Suprapubic skin (tissue), 4 donors: ENCODE results near the gene DCBLD1. TPM values are rescaled to one million over a fixed set of nuclear protein-coding genes. Genes with fewer than 3 reads are reported as not detected.

Experiments used
- DNase-seq, 2 donors: peaks; one replicate each; pipeline ENCODE4 v3.0.0-alpha.2; 2019; ENCODE audit warnings: low spot score in 2 of 2
- H3K27ac ChIP-seq: fragments of 200-600 bp; sonication (generic); one replicate; pipeline ENCODE4 v1.5.1; 2019
- H3K27me3 ChIP-seq: fragments of 200-600 bp; sonication (generic); one replicate; pipeline ENCODE4 v1.5.1; 2019
- H3K36me3 ChIP-seq: fragments of 200-600 bp; sonication (generic); one replicate; pipeline ENCODE4 v1.5.1; 2019
- H3K4me1 ChIP-seq: fragments of 200-600 bp; sonication (generic); one replicate; pipeline ENCODE4 v1.5.1; 2019
- H3K4me3 ChIP-seq: fragments of 200-600 bp; sonication (generic); one replicate; pipeline ENCODE4 v1.5.1; 2019; ENCODE audit warnings: mild to moderate bottlenecking
- H3K9me3 ChIP-seq: fragments of 200-600 bp; sonication (generic); one replicate; pipeline ENCODE4 v1.5.1; 2019
- CTCF ChIP-seq, 2 donors: fragments of 200-600 bp in 1 of 2; fragments of 450-650 bp in 1 of 2; sonication (generic) in 1 of 2; IDR thresholded peaks; one replicate each; pipeline ENCODE4 v1.5.1; 2016 to 2019; ENCODE audit warnings: antibody characterized with exemption in 2 of 2, mild to moderate bottlenecking in 1 of 2, moderate library complexity in 1 of 2
- EP300 ChIP-seq: sonication (generic); formaldehyde crosslinking; IDR thresholded peaks from one replicate; pipeline ENCODE4 v1.6.1; 2017; ENCODE audit warnings: antibody characterized with exemption
- POLR2A ChIP-seq, 2 donors: fragments of 450-650 bp; IDR thresholded peaks; one replicate each; pipeline ENCODE4 v1.6.1; 2017; ENCODE audit warnings: antibody characterized with exemption in 2 of 2, mild to moderate bottlenecking in 2 of 2, moderate library complexity in 2 of 2
- POLR2AphosphoS5 ChIP-seq, 3 donors: sonication (generic); formaldehyde crosslinking; IDR thresholded peaks; one replicate each; pipeline ENCODE4 v1.6.1; 2017; ENCODE audit warnings: antibody characterized with exemption in 3 of 3
- WGBS: methylation state at CpG from one replicate; pipeline ENCODE4 v1.1.5; 2018; 5-methylcytosine and 5-hydroxymethylcytosine counted together
- total RNA-seq, 4 donors: library from RNA; depleted of rRNA; stranded (reverse); fragments of >200 nt; gene quantifications; one replicate each; pipeline ENCODE4 v1.1.0, GENCODE V29; 2016

Gene DCBLD1
- total RNA-seq, 4 donors from 2014 or later = 3.6 to 15.7 (median 4.9) TPM

- H3K4me1 ChIP-seq = peaks cover 3% of the 10 kb centered on the region
- H3K27ac ChIP-seq = no peak overlapping the region
- no peaks in the 10 kb centered on the region for H3K27me3 ChIP-seq
- no peak overlapping the region for H3K4me3 ChIP-seq
- DNase-seq = no peak
- peaks cover 22% of the 10 kb centered on the region for H3K36me3 ChIP-seq
- H3K9me3 ChIP-seq = no peaks in the 10 kb centered on the region
- 75% methylated on average over 4 of the region's 4 CpGs for WGBS
- TF ChIP-seq EP300 (no peak), POLR2A (IDR thresholded peaks at IDR 0.05) (no peak), POLR2AphosphoS5 (IDR thresholded peaks at IDR 0.05) (no peak), CTCF (IDR thresholded peaks at IDR 0.05) (no peak)
Measured at GRCh38 chr6:117558818-117559217, 76.3 kb downstream of the DCBLD1 start.

GRCh38 chr6:117559299-117559698 lies 76.8 kb downstream of the DCBLD1 start:
- H3K27ac ChIP-seq = no peak overlapping the region
- WGBS = 71% methylated on average over 4 of the region's 4 CpGs
- no peak for DNase-seq
- H3K36me3 ChIP-seq = peaks cover 26% of the 10 kb centered on the region
- TF ChIP-seq CTCF (IDR thresholded peaks at IDR 0.05) (no peak), EP300 (no peak), POLR2AphosphoS5 (IDR thresholded peaks at IDR 0.05) (no peak), POLR2A (IDR thresholded peaks at IDR 0.05) (no peak)
- H3K4me3 ChIP-seq = no peak overlapping the region
- H3K9me3 ChIP-seq = no peaks in the 10 kb centered on the region
- peaks cover 3% of the 10 kb centered on the region for H3K4me1 ChIP-seq
- H3K27me3 ChIP-seq = no peaks in the 10 kb centered on the region

- no peak for DNase-seq
- Histone ChIP-seq H3K4me1 (no peaks in the 10 kb centered on the region), H3K27me3 (no peaks in the 10 kb centered on the region), H3K36me3 (peaks cover 38% of the 10 kb centered on the region), H3K9me3 (no peaks in the 10 kb centered on the region), H3K4me3 (no peak overlapping the region), H3K27ac (no peak overlapping the region)
- TF ChIP-seq CTCF (IDR thresholded peaks at IDR 0.05) (no peak), EP300 (no peak), POLR2A (IDR thresholded peaks at IDR 0.05) (no peak), POLR2AphosphoS5 (IDR thresholded peaks at IDR 0.05) (no peak)
- WGBS = 86% methylated on average over 3 of the region's 3 CpGs
Measured at GRCh38 chr6:117561128-117561527, 78.7 kb downstream of the DCBLD1 start.

GRCh38 chr6:117564681-117565080 lies 82.2 kb downstream of the DCBLD1 start:
- no peaks in the 10 kb centered on the region for H3K4me1 ChIP-seq
- peaks cover 66% of the 10 kb centered on the region for H3K36me3 ChIP-seq
- 79% methylated on average over 1 of the region's 1 CpG for WGBS
- TF ChIP-seq EP300 (no peak), CTCF (IDR thresholded peaks at IDR 0.05) (no peak), POLR2AphosphoS5 (IDR thresholded peaks at IDR 0.05) (no peak), POLR2A (IDR thresholded peaks at IDR 0.05) (no peak)
- H3K27me3 ChIP-seq = no peaks in the 10 kb centered on the region
- no peaks in the 10 kb centered on the region for H3K9me3 ChIP-seq
- no peak for DNase-seq
- H3K4me3 ChIP-seq = no peak overlapping the region
- no peak overlapping the region for H3K27ac ChIP-seq

GRCh38 chr6:117568247-117568646 lies 85.8 kb downstream of the DCBLD1 start:
- Histone ChIP-seq H3K9me3 (no peaks in the 10 kb centered on the region), H3K4me3 (no peak overlapping the region), H3K4me1 (no peaks in the 10 kb centered on the region), H3K27ac (no peak overlapping the region), H3K27me3 (no peaks in the 10 kb centered on the region), H3K36me3 (peaks cover 54% of the 10 kb centered on the region)
- TF ChIP-seq EP300 (no peak), POLR2AphosphoS5 (IDR thresholded peaks at IDR 0.05) (no peak), POLR2A (IDR thresholded peaks at IDR 0.05) (no peak), CTCF (IDR thresholded peaks at IDR 0.05) (no peak)
- no peak for DNase-seq
- WGBS = 95% methylated on average over 2 of the region's 2 CpGs
